DND-41 (cell line): ENCODE measurements around the gene IFITM5.

Experiments used
- ATAC-seq: fragments of 200-7000 bp; cut with Tn5 transposase; 3 replicates; pipeline ENCODE4 v1.9.1; 2021; ENCODE audit warnings: low read depth; ENCODE audit not compliant: insufficient read depth
- DNase-seq: peaks from one replicate; pipeline ENCODE4 v3.0.0-alpha.2; 2020
- H2AFZ ChIP-seq: 2 replicates; pipeline ENCODE4 v1.6.0; 2012; ENCODE audit warnings: low read depth, low read length
- H3K27ac ChIP-seq: 2 replicates; pipeline ENCODE4 v1.5.1; 2012; ENCODE audit warnings: low read length, inconsistent platforms
- H3K27me3 ChIP-seq: fragments of 200-600 bp; sonication (generic); 2 replicates; pipeline ENCODE4 v1.6.0; 2012; ENCODE audit warnings: low read length, mild to moderate bottlenecking, inconsistent platforms; ENCODE audit not compliant: insufficient read depth, poor library complexity
- H3K36me3 ChIP-seq: 2 replicates; pipeline ENCODE4 v1.5.1; 2012; ENCODE audit warnings: low read length, inconsistent platforms; ENCODE audit not compliant: insufficient read depth
- H3K4me1 ChIP-seq: 2 replicates; pipeline ENCODE4 v1.5.1; 2012; ENCODE audit warnings: mild to moderate bottlenecking, low read length; ENCODE audit not compliant: insufficient read depth
- H3K4me2 ChIP-seq: 2 replicates; pipeline ENCODE4 v1.6.0; 2012; ENCODE audit warnings: mild to moderate bottlenecking, moderate library complexity, low read length, inconsistent platforms; ENCODE audit not compliant: insufficient read depth
- H3K4me3 ChIP-seq, 2 experiments: fragments of 200-600 bp in 1 of 2; shearing (Covaris generic) in 1 of 2; 2 replicates each; pipeline ENCODE4 v1.5.1; 2012 to 2016; ENCODE audit warnings: inconsistent platforms in 2 of 2, low read length in 2 of 2, mild to moderate bottlenecking in 2 of 2, low read depth in 1 of 2, moderate library complexity in 1 of 2
- H3K79me2 ChIP-seq: 2 replicates; pipeline ENCODE4 v1.6.0; 2012; ENCODE audit warnings: low read length, inconsistent platforms; ENCODE audit not compliant: insufficient read depth
- H3K9ac ChIP-seq: 2 replicates; pipeline ENCODE4 v1.6.0; 2012; ENCODE audit warnings: low read depth, mild to moderate bottlenecking, inconsistent platforms, low read length, moderate library complexity
- H3K9me3 ChIP-seq: 2 replicates; pipeline ENCODE4 v1.5.1; 2012; ENCODE audit warnings: low read length, moderate library complexity, mild to moderate bottlenecking, inconsistent platforms; ENCODE audit not compliant: insufficient read depth, severe bottlenecking
- H4K20me1 ChIP-seq: 2 replicates; pipeline ENCODE4 v1.6.0; 2012; ENCODE audit warnings: low read length; ENCODE audit not compliant: insufficient read depth
- EZH2 ChIP-seq: IDR thresholded peaks from 3 replicates; pipeline ENCODE4 v1.6.1; 2012; ENCODE audit warnings: borderline replicate concordance, low read depth, mild to moderate bottlenecking, moderate library complexity, low read length, inconsistent platforms; ENCODE audit not compliant: severe bottlenecking
- TF ChIP-seq, protein P1 (sequence below): IDR thresholded peaks from 2 replicates; pipeline ENCODE4 v1.5.1; 2012; ENCODE audit warnings: borderline replicate concordance, low read length, moderate library complexity, mild to moderate bottlenecking; ENCODE audit not compliant: poor library complexity, severe bottlenecking; ENCODE audit errors: extremely low read depth

IFITM5 gene

GRCh38 chr11:255176-255575, 44.1 kb downstream of the IFITM5 start:
- H3K79me2 ChIP-seq, result no peaks in the 10 kb centered on the region
- no peak overlapping the region for H2AFZ ChIP-seq
- H3K4me2 ChIP-seq, result no peak overlapping the region
- H3K4me1 ChIP-seq, result no peaks in the 10 kb centered on the region
- H3K27me3 ChIP-seq, result no peaks in the 10 kb centered on the region
- H3K27ac ChIP-seq, result no peak overlapping the region
- no peak overlapping the region for H3K4me3 ChIP-seq
- H3K9me3 ChIP-seq, result no peaks in the 10 kb centered on the region
- TF ChIP-seq, protein P1, sequence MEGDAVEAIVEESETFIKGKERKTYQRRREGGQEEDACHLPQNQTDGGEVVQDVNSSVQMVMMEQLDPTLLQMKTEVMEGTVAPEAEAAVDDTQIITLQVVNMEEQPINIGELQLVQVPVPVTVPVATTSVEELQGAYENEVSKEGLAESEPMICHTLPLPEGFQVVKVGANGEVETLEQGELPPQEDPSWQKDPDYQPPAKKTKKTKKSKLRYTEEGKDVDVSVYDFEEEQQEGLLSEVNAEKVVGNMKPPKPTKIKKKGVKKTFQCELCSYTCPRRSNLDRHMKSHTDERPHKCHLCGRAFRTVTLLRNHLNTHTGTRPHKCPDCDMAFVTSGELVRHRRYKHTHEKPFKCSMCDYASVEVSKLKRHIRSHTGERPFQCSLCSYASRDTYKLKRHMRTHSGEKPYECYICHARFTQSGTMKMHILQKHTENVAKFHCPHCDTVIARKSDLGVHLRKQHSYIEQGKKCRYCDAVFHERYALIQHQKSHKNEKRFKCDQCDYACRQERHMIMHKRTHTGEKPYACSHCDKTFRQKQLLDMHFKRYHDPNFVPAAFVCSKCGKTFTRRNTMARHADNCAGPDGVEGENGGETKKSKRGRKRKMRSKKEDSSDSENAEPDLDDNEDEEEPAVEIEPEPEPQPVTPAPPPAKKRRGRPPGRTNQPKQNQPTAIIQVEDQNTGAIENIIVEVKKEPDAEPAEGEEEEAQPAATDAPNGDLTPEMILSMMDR, result no peak
- no peak for TF ChIP-seq EZH2
- no peak overlapping the region for H3K9ac ChIP-seq
- DNase-seq (no peak), ATAC-seq (no peak)
- peaks cover 5% of the 10 kb centered on the region; the same call in 1 of the 2 replicates for H4K20me1 ChIP-seq
- H3K36me3 ChIP-seq, result peaks cover 38% of the 10 kb centered on the region

DNA sequence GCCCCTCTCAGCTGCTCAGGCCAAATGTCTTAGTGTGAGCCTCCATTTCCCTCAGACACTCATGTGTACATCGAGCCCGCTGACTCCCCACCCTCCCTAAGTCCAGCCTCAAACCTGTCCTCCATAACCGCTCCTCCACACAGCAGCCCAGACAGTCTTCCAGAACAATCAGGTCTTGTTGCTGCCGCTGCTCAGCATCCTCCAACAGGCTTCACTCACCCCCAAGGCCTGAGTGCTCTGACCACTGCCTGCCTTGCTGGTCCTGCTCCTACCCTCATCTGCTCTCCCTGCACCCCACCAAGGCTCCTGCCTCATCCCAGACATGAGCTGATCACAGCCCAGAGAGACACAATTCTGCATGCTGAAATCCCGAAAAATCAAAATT, 45.4 kb downstream of the IFITM5 start:
- Histone ChIP-seq H3K79me2 (0 out of 2 replicates have a peak, but pooled peaks cover 2% of the 10 kb centered on the region), H3K4me2 (no peak overlapping the region), H3K9ac (no peak overlapping the region), H3K36me3 (peaks cover 50% of the 10 kb centered on the region), H3K9me3 (no peaks in the 10 kb centered on the region), H4K20me1 (peaks cover 5% of the 10 kb centered on the region; the same call in 1 of the 2 replicates), H3K27ac (no peak overlapping the region), H3K4me1 (no peaks in the 10 kb centered on the region), H2AFZ (no peak overlapping the region), H3K27me3 (no peaks in the 10 kb centered on the region), H3K4me3 (no peak overlapping the region)
- TF ChIP-seq EZH2, result no peak
- TF ChIP-seq, protein P1, result no peak
- ATAC-seq, result no peak
- DNase-seq, result no peak

GRCh38 chr11:253160-253885, 46.0 kb downstream of the IFITM5 start:
- no peaks in the 10 kb centered on the region for H3K27me3 ChIP-seq
- no peaks in the 10 kb centered on the region for H3K9me3 ChIP-seq
- no peak for DNase-seq
- H3K79me2 ChIP-seq, result 0 out of 2 replicates have a peak, but pooled peaks cover 2% of the 10 kb centered on the region
- no peak overlapping the region for H3K4me3 ChIP-seq
- no peaks in the 10 kb centered on the region for H3K4me1 ChIP-seq
- TF ChIP-seq, protein P1, result no peak
- no peak for TF ChIP-seq EZH2
- no peak overlapping the region for H3K9ac ChIP-seq
- ATAC-seq, result no peak
- no peak overlapping the region for H2AFZ ChIP-seq
- H3K36me3 ChIP-seq, result peaks cover 56% of the 10 kb centered on the region
- no peak overlapping the region for H3K4me2 ChIP-seq
- no peak overlapping the region for H3K27ac ChIP-seq
- peaks cover 5% of the 10 kb centered on the region; the same call in 1 of the 2 replicates for H4K20me1 ChIP-seq
